GM18499 (cell line): Measurements from ENCODE around the gene RTN1.
"Not testable (repeated sequence)": the region's sequence is repeated elsewhere in the genome, so short reads cannot be mapped to it uniquely, and the experiment has no call there.

Source experiments
- ATAC-seq: cut with Tn5 transposase; IDR thresholded peaks from one replicate; pipeline ENCODE4 v1.9.1; 2021; ENCODE audit warnings: moderate number of reproducible peaks; ENCODE audit not compliant: insufficient read depth, unreplicated experiment

Gene RTN1

DNA sequence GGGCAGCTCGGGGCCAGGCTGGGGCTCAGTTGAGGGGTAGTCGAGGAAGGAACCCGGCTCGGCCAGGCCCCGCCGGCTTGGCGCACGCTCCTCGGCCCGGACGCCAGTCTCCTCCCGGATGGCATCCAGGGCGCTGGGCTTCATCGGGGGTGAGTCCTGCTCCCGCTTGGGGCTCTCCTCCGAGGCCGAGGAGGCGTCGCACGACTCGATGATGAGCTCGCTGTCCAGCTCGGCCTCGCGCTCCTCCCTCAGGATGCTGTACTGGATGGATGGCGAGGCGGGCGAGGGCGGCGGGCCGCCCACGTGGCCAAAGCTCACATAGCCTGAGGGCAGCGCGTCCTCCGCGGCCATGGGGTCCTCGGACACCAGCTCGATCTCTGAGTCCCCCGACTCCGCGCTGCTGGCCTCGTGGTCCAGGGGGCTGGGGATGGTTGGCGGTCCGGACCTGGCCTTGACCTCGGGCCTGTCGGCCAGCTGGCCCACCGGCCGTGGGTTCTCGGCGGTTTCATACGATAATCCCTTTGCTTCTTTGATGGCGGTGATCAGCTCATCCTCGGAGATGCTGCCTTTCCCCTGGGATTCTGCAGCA, 143.4 kb downstream of the RTN1 start:
- ATAC-seq: no peak

DNA sequence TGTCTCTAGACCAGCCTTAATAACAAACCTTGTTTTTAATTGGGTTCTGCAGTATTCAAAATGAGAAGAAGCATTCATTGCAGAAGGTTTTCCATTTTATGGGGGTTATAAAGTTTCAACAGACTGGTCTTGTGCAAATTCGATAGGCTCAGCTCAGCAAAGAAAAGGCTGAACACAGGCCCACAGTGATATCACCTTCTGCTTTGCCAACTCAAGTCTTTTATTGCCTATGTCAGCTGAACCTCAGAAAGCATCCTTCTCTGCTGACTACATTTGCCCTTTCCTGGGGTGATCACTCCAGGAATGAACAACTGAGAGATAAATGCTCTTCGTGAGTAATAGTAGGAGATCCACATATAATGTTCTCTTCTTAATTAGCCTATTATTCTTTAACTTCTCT, 159.5 kb downstream of the RTN1 start:
- ATAC-seq: no peak

DNA sequence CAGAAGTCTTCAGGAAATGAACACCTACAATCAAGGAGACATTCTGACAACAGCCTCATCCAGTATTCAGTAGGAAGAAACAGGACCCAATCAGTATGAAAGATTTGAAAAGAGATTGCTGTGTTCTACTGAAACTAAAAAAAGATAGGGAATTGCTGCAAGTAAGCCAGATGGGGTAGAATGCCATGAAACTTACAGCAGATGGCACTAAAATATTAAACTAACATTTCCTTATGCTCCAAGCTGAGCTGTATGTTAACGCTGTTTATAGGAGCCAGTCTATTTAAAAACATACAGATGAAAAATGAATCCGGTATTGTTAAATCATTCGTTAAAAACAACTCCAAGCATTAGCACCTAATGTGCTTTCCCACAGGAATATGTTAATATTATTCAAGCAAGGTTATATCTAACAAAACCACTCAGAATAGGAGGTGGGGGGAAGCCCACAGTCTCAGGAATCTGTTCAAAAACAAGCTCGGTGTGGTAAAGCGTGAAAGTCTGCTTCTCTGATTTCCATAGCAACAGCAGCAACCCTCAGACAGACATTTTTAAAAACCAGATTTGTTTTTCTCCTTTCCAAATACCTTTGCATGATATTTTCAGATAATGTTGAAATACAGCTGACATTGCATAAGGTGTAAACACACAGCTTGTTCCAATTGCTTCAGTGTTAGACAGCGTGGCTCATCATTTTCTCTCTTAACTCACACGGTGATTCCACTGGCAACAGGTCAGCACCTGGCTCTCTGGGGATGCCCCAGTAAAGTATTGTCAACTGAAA, 162.6 kb downstream of the RTN1 start:
- no peak for ATAC-seq

DNA sequence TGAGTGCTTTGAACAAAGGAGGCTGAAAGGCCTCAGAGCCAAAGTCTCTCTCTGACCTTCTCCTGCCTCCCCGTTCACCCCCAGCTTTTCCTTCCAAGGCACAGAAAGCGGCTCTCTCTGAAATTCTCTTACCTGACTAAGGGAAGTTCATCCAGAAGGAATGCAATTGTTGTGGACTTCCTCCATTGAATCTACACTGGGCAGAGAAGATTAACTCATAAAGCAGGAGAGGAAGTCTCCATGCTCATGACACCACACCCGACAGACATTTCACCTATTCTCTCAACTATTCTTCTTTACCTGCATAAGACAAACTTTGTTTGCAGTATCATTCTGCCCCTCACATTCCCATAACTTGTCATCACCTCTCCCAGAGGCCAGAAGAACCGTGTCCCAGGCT, 164.7 kb downstream of the RTN1 start:
- no peak for ATAC-seq

DNA sequence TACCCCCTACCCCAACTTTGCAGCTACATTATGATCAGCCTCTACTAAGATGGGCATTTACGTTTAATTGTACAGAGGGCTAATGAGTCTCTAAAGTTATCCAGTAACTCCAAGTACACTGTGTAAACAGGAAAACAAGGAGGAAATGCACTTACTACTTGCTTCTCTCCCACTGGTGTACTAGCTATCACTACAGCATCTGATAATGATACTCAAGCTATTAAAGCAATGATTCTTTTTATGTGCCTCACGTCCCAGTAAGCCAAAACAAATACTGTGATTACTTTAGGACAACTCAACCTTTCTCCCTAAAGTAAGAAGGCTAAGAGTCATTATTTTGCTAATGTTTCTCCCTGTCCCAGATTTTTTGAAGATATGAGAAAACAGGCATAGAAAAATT, 165.3 kb downstream of the RTN1 start:
- no peak for ATAC-seq

GRCh38 chr14:59704054-59704645, 166.4 kb downstream of the RTN1 start:
- no peak for ATAC-seq

GRCh38 chr14:59699442-59699841, 171.1 kb downstream of the RTN1 start:
- no peak for ATAC-seq

DNA sequence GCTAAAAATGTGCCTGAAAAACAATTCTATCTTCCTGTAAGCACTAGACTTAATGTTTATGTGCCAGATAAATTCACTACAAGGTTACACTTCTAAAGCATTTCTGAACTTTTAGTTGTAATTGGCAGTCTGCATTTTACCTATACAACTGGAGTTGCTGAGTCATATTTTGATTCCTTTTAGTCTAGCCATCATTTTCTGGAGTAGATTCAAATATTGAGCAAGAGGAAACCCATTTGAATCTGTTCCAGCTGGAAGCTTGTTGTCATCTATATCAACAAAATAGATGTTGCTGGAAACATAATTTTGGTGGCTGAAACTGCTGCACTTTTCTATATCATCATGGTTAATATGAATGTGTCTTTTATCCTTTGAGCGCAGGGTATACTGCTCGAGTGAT, 171.8 kb downstream of the RTN1 start:
- ATAC-seq: no peak

DNA sequence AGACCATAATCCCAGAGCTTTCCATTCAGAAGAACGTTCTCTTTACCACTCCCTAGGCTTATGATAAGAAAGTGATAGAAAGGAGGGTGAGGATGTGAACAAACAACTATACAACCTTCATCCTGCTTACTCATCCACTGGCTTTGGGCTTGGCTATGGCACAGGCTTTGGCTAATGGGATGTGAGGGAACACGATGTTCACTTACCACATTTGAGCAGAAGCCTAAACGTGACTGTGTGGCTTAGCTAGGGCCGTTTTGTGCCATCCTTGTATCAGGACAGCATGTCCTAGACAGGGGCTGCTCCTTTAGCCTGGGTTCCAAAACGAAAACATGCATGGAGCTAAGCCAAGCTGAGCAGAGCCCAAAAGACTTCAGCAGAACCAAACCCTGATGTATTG, 175.4 kb downstream of the RTN1 start:
- no peak for ATAC-seq

DNA sequence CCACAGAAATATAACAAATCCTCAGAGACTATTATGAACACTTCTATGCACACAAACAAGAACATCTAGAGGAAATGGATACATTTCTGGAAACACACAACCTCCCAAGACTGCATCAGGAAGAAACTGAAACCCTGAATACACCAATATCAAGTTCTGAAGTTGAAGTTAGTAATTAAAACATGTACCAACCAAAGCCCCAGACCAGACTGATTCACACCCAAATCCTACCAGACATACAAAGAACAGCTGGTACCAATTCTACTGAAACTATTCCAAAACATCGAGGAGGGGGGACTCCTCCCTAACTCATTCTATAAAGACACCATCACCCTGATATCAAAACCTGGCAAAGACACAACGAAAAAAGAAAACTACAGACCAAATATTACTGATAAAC, 179.3 kb downstream of the RTN1 start:
- ATAC-seq: no peak

DNA sequence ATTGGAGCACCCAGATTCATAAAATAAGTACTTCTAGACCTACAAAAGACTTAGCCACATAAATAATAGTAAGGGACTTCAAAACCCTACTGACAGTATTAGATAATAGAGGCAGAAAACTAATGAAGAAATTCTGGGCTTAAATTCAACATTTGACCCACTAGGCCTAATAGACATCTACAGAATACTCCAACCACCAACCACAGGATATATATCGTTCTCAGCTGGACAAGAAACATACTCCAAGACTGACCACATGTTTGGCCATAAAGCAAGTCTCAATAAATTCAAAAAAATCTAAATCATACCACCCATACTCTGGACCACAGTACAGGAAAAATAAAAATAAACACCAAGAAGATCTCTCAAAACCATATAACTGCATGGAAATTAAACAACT, 180.2 kb downstream of the RTN1 start:
- ATAC-seq: no peak

GRCh38 chr14:59688224-59689170, 182.1 kb downstream of the RTN1 start:
- peak; percentile 89 for ATAC-seq

DNA sequence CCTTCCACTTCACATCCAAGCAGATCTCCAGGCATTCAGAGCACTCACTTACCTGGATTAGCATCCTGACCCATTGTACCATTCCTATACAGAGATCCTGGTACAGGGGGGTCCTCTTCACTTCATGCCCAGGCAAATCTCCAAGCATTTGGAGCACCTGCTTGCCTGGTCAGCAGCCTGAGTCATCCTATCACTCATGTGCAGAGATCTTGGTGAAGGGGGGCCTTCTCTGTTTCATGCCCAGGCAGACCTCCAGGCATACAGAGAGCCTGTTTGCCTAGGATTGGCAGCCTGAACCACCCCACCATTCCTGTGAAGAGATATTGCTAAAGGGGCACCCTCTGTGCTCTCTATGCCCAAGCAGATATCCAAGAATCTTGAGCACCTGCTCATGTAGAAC, 182.9 kb downstream of the RTN1 start:
- no peak for ATAC-seq

DNA sequence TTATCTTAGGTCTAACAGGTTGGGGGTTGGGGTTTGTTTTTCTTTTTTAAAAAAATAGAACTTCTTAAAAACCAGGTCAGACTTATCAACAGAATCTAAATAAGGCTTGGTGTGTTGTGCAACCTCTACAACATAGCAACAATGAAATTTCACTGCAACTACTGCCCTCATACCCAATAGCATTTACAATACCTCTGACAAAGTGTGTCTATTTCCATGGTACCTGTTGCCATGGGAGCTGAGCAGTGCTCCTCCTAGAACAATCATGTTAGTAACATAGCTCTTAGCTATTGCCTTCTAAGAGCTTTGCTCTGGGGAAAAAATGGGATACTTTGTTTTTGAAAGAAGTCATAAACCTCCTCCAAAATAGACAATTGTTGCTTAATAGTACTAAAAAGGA, 190.7 kb downstream of the RTN1 start:
- ATAC-seq: no peak

DNA sequence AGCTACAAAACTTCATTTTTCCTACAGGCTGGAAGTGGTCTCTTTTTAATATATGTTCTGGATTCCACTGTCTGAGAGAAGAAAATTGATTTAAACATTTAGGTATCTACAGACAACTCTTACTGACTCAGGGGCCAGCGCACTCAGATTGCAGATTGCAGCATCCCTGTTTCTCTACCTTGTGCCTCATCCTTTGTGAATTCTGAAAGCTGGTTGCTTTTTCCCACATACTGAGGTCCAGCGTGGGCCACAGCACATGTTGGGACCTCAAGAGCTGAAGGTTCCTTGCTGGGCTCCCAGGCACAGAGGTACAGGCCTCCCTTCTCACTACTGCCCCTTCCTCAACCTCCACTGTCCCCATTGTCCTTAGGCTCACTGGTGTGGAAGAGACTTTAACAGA, 192.2 kb downstream of the RTN1 start:
- no peak for ATAC-seq

DNA sequence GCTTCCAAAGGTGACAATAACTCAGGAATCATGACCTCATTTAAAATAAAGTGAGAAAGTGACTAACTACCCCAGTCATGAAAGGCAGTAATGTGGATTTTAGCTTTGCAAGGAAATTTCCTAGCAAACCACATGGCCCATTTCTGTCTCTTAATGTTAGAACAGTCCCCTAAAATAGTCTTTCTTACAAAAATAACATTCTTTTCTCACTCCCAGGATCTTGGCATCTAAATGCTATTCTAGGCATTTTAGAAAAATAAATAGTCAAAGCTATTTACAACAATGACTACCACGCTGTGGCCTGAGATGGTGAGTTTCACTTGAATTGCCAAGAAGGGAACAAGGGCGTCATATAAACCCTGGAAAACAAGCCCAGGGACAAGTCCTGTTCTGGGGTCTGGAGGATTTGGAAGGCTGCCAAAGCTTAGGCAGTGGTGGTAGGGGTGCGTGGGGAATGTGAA, 192.8 kb downstream of the RTN1 start:
- ATAC-seq: no peak

GRCh38 chr14:59675394-59675793, 195.2 kb downstream of the RTN1 start:
- no peak for ATAC-seq

DNA sequence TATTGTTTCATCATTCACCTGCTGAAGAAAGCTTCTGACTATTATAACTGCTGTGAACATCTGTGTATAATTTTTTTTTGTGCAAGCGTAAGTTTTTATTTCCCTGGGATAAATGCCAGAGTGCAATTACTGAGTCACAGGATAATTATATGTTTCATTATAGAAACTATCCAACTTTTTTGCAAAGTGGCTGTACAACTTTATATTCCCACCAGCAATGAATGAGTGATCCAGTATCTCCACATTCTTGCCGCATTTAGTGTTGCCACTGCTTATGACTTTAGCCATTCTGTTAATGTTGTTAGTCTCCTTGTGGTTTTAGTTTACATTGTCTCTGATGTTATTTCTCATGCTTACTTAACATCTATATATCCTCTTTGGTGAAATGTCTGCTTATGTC, 205.8 kb downstream of the RTN1 start:
- no peak for ATAC-seq

DNA sequence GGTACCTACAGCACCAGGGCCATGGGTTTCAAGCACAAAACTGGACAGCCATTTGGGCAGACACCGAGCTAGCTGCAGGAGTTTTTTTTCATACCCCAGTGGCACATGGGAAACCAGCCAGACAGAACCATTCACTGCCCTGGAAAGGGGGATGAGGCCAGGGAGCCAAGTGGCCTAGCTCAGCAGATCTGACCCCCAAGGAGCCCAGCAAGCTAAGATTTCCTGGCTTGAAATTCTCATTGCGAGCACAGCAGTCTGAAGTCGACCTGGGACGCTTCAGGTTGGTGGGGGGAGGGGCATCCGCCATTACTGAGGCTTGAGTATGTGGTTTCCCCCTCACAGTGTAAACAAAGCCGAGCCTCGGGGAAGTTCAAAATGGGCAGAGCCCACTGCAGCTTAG, 212.8 kb downstream of the RTN1 start:
- ATAC-seq: no peak

GRCh38 chr14:59656473-59656872, 214.1 kb downstream of the RTN1 start:
- ATAC-seq: no peak

GRCh38 chr14:59654131-59654530, 216.4 kb downstream of the RTN1 start:
- ATAC-seq: not testable (repeated sequence)
